GM21367 (cell line): Measurements from ENCODE around the gene SLC27A1.
A peak's percentile ranks its signal among the peaks of the same experiment; 100 is the strongest.
"Not testable (repeated sequence)": the region's sequence is repeated elsewhere in the genome, so short reads cannot be mapped to it uniquely, and the experiment has no call there.

Source experiments
- ATAC-seq: cut with Tn5 transposase; IDR thresholded peaks from one replicate; pipeline ENCODE4 v1.9.1; 2021; ENCODE audit not compliant: unreplicated experiment

SLC27A1 gene

DNA sequence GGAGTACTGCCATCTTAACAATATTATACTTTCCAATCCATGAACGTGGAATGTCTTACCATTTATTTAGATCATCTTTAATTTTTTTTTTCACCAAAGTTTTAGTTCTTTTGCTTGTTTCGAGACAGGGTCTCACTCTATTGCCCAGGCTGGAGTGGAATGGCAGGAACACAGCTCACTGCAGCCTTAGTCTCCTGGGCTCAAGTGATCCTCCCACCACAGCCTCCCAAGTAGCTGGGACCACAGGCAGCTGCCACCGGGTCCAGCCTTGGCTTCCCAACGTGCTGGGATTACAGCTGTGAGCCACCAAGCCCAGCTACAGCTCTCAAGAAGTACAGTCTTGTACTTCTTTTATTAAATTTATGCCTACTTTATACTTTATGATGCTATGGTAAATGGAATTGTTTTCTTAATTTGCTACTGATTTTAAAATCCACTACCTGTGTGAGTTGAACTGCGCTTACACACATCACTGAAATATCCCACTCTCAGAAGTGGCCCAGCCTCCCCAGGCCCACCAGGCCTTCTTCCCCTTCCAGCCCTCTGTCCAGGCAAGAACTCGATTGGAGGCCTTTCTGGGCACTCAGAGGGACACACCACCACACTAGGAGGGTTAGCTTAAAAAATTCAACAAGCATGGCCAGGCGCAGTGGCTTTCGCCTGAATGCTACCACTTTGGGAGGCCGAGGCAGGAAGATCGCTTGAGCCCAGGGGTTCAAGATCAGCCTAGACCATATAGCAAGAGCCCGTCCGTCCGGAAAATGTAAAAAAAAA, 40.1 kb downstream of the SLC27A1 start:
- ATAC-seq = no peak

DNA sequence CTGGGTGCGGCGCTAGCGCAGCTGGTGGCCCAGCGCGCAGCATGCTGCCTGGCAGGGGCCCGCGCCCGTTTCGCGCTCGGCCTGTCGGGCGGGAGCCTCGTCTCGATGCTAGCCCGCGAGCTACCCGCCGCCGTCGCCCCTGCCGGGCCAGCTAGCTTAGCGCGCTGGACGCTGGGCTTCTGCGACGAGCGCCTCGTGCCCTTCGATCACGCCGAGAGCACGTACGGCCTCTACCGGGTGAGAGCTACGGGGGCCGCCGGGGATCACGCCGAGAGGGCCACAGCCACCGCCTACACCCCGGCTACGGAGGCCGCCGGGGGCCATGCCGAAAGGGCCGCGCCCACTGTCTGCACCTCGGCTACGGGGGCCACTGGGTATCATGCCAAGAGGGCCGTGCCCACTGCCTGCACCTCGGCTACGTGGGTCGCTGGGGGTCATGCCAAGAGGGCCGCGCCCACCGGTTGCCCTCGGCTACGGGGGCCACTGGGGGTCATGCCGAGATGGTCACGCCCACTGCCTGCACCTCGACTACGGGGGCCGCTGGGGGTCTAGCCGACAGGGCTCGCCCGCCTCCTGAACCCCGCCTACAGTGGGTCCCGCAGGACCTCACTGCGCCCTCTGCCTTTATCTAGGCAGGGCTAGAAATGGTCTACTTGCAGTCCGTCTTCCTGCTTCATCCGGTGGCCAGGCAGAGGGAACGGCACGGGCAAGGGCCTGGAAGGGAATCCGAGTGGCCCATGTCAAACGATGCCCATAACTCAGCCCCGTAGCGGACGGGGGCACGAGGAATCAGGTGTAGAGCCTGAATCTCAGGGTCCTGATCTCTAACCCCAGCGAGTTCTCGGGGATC, 41.6 kb downstream of the SLC27A1 start:
- ATAC-seq = peak; percentile 62

DNA sequence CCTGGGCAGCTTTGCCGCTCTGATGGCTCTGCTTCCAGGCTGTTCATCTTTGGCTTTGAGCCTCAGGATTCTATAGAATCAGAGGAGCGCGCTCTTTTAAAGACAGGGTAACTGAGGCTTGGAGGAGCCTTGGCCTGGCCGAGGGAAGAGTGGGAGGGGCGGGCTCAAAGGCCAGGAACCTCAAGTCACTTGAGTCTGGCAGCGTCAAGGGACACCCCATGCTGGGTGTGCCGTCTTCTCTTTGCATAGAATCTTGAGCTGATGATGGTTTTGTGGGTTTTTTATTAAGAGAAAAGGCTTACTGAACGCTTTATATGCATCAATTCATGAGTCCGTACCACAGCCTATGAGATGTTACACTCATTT, 42.2 kb downstream of the SLC27A1 start:
- ATAC-seq = no peak

DNA sequence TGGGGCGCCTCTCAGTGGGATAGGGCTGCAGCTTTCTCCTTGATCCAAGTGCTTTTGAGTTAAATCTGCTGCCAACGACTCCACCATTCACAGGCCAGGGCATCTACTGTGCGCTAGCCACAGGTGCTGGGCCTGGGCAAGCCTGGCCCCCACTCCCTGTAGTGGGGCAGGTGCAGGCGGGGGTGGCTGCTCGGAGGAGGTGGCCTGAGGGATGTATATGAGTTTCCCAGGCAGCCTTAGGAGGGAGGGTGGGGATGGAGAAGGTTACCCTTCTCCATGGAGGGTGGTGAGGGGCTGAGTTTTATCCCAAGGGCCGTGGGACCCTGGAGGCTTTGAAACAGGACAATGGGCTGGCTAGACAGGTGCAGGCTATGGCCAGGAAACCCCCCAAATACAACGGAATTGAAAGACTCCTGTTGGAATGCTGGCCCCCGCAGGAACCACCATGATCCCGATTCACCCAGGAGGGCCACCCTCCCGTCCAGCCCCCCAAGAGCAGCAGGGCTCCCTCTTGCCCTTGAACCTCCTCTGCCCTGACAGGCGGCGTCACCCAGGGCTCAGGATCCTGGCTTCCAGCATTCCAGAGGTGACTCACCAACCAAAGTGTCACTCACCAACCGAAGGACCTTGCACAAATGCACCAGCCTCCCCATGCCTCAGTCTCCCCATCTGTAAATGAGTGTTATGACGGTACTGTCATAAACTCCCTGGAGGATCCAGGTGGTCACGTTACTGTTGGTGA, 45.3 kb downstream of the SLC27A1 start:
- ATAC-seq = no peak

DNA sequence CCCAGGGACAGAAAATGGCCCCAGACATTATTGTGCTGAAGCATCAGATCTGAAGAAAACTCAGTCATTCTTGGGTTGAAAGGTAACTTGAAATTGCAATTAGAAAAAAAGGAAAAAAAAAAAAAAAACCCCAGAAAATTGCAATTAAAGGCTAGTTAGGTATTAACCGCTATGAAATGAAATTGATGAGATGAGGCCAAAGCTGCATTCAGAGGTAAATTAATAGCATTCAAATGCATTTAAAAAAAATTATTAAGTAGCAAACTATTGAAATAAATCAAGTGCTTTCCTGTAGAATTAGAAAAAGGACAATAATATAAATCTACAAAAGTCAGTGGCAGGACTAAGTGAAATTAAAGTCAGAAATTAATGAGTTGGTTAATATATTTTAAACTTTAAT, 47.6 kb downstream of the SLC27A1 start:
- ATAC-seq = no peak

DNA sequence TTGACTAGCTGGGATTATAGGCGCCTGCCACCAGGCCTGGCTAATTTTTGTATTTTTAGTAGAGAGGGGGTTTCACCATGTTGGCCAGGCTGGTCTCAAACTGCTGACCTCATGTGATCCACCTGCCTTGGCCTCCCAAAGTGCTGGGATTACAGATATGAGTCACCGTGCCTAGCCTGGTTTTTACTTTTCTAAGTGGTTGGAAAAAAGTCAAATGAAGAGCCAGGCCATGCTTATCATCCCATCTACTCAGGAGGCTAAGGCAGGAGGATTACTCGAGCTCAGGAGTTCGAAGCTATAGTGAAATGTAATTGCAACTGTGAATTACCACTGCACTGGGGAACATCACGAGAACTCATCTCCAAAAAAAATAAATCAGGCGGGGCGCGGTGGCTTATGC, 48.3 kb downstream of the SLC27A1 start:
- not testable (repeated sequence) for ATAC-seq

DNA sequence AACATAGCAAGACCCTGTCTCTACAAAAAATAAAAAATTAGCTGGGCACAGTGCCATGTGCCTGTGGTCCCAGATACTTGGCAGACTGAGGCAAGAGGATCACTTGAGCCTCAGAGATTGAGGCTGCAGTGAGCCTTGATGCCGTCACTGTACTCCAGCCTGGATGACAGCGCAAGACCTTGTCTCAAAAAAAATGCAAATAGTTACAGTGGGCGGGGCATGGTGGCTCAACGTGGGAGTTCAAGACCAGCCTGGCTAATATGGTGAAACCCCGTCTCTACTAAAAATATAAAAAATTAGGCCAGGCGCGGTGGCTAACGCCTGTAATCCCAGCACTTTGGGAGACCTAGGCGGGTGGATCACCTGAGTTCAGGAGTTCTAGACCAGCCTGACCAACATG, 49.6 kb downstream of the SLC27A1 start:
- no peak for ATAC-seq

DNA sequence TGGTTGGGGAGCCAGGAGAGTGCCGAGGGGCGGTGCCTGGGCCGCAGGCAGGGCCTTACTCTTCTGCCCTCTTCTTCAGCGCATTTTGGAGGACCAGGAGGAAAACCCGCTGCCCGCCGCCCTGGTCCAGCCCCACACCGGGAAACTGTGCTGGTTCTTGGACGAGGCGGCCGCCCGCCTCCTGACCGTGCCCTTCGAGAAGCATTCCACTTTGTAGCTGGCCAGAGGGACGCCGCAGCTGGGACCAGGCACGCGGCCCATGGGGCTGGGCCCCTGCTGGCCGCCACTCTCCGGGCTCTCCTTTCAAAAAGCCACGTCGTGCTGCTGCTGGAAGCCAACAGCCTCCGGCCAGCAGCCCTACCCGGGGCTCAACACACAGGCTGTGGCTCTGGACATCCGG, 50.5 kb downstream of the SLC27A1 start:
- ATAC-seq = no peak

DNA sequence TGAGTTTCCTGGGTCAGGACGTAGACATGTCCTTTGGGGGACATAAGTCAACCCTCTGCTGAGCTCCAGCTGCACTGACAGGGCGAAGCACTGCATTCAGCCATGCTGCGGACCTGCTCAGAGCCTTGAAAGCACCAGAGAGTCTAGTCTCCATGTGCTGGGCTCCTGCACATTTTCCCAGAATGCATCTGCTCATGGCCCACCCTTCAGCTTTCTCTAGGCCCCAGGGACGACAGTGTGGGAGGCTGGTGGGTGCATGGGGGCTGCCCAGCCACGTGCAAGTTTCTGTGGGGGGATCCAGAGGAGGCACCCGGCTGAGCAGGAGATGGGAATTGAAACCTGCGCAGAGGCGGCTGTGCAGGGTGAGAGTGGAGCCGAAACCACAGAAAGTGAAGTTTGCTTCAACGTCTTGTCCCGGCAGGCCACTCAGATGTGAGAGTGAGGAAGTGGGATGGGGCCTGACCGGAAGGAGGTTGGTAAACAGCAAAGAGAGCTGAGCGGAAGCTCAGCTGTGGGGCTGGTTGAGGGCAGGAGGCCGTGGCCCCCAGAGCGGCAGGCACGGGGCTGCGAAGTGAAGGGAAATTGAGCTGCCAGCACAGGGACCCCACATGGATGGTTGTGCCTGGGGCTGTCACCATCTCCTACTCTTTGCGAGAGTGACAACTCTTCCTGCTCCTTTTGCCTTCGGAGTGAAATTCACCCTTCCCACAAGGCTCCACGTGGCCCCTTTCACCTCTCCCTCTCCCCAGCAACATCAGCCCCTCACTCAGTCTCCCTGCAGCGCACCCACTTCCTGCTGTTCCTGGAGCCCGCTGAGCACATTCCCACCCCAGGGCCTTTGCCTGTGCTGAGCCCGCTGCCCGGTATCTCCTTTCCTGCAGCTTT, 52.9 kb downstream of the SLC27A1 start:
- peak; percentile 60 for ATAC-seq

DNA sequence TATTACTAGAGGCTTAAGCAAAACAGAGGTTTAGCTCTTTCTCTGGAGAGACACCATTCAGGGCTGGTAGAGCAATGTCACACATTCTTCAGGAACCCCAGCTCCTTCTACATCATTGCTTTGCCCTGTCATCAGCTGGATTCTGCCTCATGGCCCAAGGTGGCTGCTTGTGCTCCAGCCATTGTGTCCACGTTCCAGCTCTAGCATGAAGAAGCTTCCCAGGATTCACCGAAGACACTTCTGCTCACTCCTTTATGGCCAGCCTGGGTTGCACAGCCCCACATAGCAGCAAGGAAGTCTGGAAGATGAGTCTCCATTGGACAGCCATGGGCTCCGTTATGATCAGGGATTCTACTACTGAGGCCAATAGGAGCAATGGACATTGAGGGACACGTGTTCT, 54.3 kb downstream of the SLC27A1 start:
- no peak for ATAC-seq

DNA sequence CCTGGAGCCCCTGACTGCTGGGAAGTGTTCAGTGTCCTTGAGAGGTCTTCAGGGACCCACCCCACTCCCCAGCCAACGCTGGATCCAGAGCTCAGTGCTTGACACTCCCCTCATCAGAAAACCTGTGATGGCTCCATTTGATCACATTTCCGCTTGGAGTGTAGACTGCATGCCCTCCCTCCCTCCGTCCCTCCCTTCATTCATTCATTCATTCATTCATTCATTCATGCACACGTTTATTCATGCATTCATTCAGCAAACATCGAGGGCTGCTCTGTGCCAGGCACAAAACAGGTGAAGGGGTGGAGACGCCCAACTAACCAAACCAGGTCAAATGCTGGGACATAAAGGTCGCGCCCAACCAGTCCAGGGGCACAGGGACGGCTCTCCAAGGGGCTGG, 54.8 kb downstream of the SLC27A1 start:
- ATAC-seq = no peak

DNA sequence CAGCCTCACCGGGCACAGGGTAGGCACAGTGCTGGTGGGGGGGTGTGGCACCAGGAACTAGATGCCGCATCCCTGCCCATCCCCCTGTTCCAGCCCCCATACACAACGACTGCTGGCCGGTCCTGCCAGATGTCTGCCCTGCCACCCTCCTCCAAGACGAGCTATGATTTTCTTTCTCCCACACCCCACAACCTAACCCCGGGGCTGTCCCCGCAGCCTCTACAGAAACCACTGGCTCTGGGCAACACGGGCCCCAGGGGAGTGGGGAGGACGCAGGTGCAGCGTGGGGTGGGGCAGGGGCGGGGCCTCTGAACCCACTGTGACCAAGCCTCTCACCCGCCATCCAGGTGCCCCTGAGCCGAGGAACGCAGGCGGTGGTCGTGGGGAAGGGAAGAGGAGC, 56.6 kb downstream of the SLC27A1 start:
- ATAC-seq = no peak

DNA sequence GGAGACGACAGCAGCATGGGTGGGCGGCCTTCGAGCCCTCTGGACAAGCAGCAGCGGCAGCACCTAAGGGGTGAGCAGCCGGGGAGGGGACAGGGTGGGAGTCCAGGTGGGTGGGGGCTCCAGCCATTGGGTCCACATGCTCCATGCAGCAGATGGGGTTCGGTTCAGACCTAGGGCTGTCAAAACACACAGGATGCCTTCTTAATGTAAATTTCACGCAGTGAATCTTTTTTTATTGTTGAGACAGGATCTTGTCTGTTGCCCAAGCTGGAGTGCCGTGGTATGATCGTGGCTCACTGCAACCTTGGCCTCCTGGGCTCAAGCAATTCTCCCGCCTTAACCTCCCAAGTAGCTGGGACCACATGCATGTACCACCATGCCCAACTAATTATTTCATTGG, 57.0 kb downstream of the SLC27A1 start:
- ATAC-seq = no peak

DNA sequence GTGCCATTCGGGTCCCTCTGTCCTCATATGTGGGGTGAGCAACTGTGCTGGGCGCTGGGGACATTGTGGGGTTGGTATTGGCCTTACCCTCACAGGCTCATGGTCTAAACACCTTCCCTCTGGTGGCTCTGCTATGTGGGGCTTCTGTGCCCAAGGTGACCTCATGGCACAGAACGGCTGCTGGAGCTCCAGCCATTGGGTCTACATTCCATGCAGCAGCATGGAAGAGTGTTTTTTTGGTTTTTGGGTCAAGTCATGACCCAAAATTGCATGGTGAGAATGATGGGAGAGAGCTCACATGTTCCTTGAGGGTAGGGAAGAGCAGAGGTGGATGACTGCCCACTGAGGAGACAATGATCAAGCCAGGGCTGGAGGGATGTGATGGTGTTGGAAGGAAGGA, 58.3 kb downstream of the SLC27A1 start:
- ATAC-seq = no peak

DNA sequence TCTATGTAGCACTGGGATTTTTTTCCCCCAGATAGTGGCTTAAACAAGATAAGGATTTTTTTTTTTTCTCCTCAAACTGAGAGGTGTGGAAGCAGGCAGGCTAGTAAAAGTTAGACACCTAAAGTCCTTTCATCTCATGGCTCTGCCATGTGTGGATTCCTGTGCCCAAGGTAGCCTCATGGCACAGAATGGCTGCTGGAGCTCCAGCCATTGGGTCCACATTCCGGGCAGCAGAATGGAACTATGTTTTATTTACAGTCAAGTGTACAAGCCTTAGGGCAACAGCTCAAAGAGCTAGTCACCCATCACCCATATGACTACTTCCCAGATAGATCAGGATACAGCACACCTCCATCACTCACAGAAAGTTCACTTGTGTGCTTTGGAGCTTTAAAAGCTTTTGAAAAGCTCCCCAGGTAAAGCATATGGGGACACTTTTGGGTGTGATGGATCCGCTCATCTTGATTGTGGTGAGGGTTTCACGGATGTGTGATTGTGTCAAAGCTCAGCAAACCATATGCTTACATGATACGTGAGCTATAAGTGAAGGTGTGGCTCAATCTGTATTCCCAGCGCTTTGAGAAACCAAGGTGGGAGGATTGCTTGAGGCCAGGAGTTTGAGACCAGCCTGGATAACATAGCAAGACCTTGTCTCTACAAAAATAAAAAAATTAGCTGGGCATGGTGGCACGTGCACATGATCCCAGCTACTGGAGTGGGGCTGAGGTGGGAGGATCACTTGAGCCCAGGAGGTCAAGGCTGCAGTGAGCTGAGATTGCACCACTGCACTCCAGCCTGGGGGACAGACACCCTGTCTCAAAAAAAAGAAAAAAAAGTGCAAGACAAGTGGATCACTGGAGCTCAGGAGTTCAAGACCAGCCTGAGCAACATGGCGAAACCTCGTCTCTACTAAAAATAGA, 59.2 kb downstream of the SLC27A1 start:
- ATAC-seq = no peak

DNA sequence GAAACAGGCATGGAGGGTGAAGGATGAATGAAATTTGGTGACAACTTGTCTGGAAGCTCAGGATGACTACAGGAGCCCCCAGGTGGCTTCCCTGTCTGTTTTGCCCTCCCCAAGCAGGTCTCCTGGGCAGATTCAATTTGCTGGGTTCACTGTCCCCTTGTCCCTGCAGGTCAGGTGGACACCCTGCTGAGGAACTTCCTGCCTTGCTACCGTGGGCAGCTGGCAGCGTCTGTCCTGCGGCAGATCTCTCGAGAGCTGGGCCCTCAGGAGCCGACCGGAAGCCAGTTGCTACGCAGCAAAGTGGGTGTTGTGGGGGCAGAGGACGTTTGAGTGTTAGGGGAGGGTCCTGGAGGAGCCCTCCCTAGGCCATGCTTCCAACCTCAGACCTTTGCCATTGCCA, 60.3 kb downstream of the SLC27A1 start:
- ATAC-seq = no peak

DNA sequence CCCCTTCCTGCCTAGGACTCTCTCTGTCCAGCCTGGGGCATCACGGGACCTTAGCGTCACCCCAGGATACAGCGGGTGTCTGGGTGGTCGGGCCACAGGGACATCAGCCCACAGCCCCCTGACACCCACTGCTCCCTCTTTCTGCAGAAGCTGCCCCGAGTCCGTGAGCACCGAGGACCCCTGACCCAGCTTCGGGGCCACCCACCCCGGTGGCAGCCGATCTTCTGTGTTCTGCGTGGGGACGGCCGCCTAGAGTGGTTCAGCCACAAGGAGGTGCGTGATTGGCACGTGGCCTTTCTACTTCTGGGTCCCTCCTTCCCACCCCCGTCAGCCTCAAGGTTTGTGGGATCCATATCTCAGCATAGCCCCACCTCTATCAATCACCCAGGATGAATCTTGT, 61.8 kb downstream of the SLC27A1 start:
- ATAC-seq = no peak

DNA sequence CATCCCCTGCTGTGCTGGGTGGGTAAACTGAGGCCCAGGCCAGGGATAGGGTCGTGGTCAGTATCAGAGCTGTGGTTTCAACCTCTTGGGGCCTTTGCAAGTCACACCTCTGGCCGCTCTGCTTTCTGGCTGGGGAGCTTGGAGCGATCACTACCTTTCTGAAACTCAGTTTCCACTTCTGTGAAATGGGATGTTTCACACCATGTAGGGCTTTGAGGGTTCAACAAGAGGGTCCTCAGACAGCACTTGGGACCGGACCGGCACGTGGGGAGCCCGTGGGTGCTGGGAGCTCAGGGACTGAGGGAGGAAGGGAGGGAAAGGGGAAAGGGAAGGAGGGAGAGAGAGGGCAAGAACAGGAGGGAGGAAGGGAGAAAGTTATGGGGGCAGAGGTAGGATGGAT, 62.2 kb downstream of the SLC27A1 start:
- ATAC-seq = no peak

DNA sequence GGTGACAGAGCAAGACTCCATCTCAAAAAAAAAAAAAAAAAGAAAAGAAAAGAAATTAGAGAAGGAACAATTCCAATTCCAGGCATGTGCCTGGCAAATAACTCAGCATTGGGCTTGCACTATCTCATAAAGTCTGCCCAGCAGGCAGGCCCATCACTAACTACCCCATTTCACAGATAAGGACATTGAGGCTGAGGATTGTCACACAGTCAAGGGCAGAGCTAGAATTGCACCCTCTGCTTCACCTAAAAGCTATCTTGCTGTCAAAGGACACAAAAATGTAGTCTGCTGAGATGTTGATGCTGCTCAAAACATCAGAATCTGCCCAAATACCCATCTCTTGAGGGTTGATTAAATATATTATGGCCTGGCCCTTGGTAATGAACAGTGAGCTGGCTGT, 64.4 kb downstream of the SLC27A1 start:
- no peak for ATAC-seq

DNA sequence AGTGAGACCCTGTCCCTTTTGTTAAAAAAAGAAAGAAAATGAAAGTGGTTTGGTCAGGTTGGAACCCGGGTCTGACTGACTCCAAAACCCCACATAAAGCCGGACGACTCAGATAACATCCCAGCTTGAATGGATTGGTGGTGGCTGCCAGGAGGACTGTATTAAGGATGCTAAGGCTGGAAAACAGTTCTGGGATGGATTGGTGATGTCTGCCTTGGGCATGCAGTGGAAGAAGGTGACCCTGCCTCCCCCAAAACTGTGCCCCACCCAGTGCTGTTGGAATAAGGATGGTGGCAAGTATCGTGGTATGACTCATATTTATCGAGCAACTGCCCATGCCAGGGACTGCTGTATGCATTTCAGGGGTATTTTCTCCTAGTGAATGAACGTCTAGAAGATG, 66.6 kb downstream of the SLC27A1 start:
- no peak for ATAC-seq
